Ascending aorta (tissue), 2 donors: ENCODE data around the gene INTS11. TPM values are rescaled to one million over a fixed set of nuclear protein-coding genes. Genes with fewer than 3 reads are reported as not detected.

Experiments used
- DNase-seq, 2 donors: peaks; one replicate each; pipeline ENCODE4 v3.0.0-alpha.2; 2019; ENCODE audit warnings: low spot score in 2 of 2
- H3K27ac ChIP-seq, 2 donors: fragments of 200-600 bp; sonication (generic); one replicate each; pipeline ENCODE4 v1.5.1; 2016 to 2017; ENCODE audit warnings: mild to moderate bottlenecking in 1 of 2
- H3K27me3 ChIP-seq: fragments of 200-600 bp; sonication (generic); one replicate; pipeline ENCODE4 v1.5.1; 2017
- H3K36me3 ChIP-seq, 2 donors: fragments of 200-600 bp; sonication (generic); one replicate each; pipeline ENCODE4 v1.5.1; 2016
- H3K4me1 ChIP-seq, 2 donors: fragments of 200-600 bp; sonication (generic); one replicate each; pipeline ENCODE4 v1.5.1; 2016 to 2017; ENCODE audit warnings: mild to moderate bottlenecking in 1 of 2
- H3K4me3 ChIP-seq, 2 donors: fragments of 200-600 bp; sonication (generic); one replicate each; pipeline ENCODE4 v1.5.1; 2016 to 2017; ENCODE audit warnings: mild to moderate bottlenecking in 1 of 2
- H3K9me3 ChIP-seq, 2 donors: fragments of 200-600 bp; sonication (generic); one replicate each; pipeline ENCODE4 v1.5.1; 2016
- intact Hi-C: fragments of 100-400 bp; cut with DNase I; formaldehyde crosslinking; loops from one replicate; pipeline ENCODE4 v1.15.1; 2023
- total RNA-seq: library from RNA; depleted of rRNA; stranded (reverse); fragments of >200 nt; gene quantifications from one replicate; pipeline ENCODE4 v1.1.0, GENCODE V29; 2016
- TF ChIP-seq, protein P1 (sequence below), 3 experiments: fragments of 200-600 bp in 2 of 3; fragments of 450-650 bp in 1 of 3; sonication (generic) in 2 of 3; IDR thresholded peaks; one replicate each; pipeline ENCODE4 v1.5.1; 2016 to 2019; ENCODE audit warnings: antibody characterized with exemption in 3 of 3, mild to moderate bottlenecking in 1 of 3, moderate library complexity in 1 of 3

Gene INTS11
- total RNA-seq, 1 donor from 2014 or later = 214 TPM

DNA sequence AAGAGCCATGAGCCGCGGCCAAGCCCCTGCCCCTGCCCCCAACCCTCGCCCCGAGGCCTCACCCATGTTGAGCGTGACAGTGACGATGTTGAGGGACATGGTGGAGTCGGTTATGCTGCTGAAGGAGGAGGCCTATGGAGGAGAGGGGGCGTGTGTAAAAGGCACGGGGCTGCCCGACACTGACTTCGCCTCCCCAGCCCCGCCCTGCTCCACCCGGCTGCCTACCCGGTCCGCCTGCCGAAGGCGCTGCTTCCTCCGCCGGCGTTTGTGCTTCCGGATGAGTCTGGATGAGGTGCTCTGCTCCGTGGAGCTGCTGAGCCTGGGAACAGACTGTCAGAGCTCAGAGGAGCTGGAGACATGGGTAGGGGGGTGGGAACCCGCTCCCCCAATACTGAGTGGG, 15.7 kb upstream of the INTS11 start:
- Histone ChIP-seq H3K4me1 (no peaks in the 10 kb centered on the region), H3K27ac (no peak overlapping the region), H3K4me3 (no peak overlapping the region), H3K27me3 (no peaks in the 10 kb centered on the region), H3K9me3 (no peaks in the 10 kb centered on the region), H3K36me3 (peaks cover 51 to 60% of the 10 kb centered on the region in 2 donors)
- intact Hi-C loops = no loop called here
- TF ChIP-seq, protein P1, sequence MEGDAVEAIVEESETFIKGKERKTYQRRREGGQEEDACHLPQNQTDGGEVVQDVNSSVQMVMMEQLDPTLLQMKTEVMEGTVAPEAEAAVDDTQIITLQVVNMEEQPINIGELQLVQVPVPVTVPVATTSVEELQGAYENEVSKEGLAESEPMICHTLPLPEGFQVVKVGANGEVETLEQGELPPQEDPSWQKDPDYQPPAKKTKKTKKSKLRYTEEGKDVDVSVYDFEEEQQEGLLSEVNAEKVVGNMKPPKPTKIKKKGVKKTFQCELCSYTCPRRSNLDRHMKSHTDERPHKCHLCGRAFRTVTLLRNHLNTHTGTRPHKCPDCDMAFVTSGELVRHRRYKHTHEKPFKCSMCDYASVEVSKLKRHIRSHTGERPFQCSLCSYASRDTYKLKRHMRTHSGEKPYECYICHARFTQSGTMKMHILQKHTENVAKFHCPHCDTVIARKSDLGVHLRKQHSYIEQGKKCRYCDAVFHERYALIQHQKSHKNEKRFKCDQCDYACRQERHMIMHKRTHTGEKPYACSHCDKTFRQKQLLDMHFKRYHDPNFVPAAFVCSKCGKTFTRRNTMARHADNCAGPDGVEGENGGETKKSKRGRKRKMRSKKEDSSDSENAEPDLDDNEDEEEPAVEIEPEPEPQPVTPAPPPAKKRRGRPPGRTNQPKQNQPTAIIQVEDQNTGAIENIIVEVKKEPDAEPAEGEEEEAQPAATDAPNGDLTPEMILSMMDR (IDR thresholded peaks at IDR 0.05) = no peak
- DNase-seq = no peak

DNA sequence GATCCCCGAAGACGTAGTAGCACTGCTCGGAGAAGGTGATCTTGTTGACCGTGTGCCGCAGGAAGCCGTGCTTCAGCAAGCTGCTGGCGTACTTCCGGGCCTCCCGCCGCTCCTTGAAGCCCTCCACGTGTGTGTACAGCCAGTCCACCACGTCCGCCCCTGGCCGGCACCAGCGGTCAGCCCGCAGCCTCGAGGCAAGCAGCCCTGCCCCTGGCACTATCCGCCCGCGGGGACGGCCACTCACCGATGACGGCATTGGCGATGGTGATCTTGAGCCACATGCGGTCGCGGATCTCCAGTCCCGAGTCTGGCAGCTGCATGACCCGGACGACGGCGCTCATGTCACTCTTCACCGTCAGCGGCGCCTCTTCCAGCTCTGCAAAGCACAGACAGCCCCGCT, 13.8 kb upstream of the INTS11 start:
- DNase-seq = no peak
- Histone ChIP-seq H3K27ac (no peak overlapping the region), H3K36me3 (peaks cover 51 to 60% of the 10 kb centered on the region in 2 donors), H3K4me3 (no peak overlapping the region), H3K9me3 (no peaks in the 10 kb centered on the region), H3K27me3 (no peaks in the 10 kb centered on the region), H3K4me1 (no peaks in the 10 kb centered on the region)
- intact Hi-C loops = no loop called here
- TF ChIP-seq, protein P1 (IDR thresholded peaks at IDR 0.05) = no peak

DNA sequence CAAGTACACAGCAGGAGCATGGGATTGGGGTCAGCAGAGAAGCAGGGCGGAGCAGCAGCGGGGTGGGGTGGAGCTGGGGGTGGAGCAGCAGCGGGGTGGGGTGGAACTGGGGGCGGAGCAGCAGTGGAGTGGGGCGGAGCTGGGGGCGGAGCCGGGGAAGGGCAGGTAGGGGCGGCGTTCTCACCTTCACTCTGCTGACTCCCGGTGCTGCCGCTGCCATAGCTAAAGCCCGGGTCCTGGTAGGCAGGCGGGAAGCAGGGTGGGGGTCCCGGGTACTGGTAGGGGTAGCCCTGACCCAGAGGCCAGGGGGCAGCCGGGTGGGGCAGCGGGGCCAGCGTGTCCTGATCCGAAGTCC, 13.3 kb upstream of the INTS11 start:
- DNase-seq = no peak
- intact Hi-C loops = no loop called here
- Histone ChIP-seq H3K36me3 (peaks cover 51 to 60% of the 10 kb centered on the region in 2 donors), H3K4me3 (no peak overlapping the region), H3K27me3 (no peaks in the 10 kb centered on the region), H3K27ac (no peak overlapping the region), H3K9me3 (no peaks in the 10 kb centered on the region), H3K4me1 (no peaks in the 10 kb centered on the region)
- TF ChIP-seq, protein P1 (IDR thresholded peaks at IDR 0.05) = no peak

DNA sequence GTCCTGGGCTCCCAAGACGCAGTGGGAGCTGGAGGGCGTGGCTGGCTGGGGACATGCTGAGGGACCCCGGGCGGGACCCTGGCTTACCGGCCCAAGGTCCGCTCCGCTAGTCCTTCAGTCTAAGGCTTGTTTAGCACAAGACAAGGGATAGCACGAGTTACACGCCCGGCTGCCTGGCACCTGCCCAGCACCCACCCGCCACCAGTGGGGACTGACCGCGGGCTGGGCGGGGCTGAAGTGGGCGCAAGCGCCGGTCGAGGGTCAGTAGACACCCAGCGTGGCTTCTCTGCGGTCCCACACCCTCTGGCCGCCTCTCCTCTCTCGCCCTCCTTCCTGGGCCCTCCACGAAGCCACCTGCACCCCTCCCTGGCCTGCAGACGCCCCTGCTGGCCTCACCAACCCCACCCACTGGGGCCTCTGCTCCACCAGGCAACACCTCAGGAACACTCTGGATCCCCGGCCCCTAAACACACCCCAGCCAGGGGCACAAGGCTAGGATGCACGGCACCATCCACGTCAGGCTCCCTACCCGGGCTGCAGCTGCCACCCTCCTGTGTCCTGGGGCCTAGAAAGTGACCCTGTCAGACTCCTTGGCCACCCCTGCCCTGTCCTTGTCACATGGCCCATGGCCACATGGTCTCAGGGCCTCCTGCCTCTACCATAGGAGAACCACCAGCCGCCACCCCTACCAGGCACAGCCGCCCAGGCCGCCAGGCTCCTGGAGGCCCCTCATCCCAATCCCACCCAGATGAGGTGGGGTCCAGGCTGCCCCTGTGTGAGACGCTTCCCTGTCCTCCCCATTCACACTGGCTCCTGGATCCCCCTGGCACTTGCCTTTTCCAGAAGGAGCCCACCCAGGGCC, 12.7 kb upstream of the INTS11 start:
- no peaks in the 10 kb centered on the region for H3K27me3 ChIP-seq
- TF ChIP-seq, protein P1 (IDR thresholded peaks at IDR 0.05) = no peak
- no peaks in the 10 kb centered on the region for H3K9me3 ChIP-seq
- H3K36me3 ChIP-seq = peaks cover 49 to 60% of the 10 kb centered on the region in 2 donors
- no peak overlapping the region for H3K27ac ChIP-seq
- no peaks in the 10 kb centered on the region for H3K4me1 ChIP-seq
- intact Hi-C loops = no loop called here
- no peak for DNase-seq
- no peak overlapping the region for H3K4me3 ChIP-seq

DNA sequence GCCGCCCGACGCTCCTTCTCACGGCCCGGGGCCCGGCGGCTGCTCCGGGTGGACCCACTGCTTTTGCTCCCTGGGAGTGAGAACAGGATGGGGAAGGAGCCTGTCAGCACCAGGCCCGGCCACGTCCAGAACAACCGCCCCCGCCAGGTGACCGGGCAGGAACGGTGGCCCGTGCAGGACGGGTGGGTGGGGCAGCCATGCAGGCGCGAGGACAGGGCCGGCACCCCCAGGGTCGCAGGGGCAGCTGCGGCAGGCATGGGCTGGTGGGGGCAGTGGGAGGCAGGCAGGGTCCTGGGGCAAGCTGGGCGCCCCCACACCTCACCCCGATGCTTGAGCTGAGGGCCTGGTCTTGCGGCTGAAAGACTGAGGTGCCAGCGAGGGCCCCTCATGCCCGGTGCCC, 12.0 kb upstream of the INTS11 start:
- TF ChIP-seq, protein P1 (IDR thresholded peaks at IDR 0.05) = no peak
- no peak overlapping the region for H3K27ac ChIP-seq
- H3K4me1 ChIP-seq = no peaks in the 10 kb centered on the region
- DNase-seq = no peak
- H3K9me3 ChIP-seq = no peaks in the 10 kb centered on the region
- H3K36me3 ChIP-seq = peaks cover 42 to 55% of the 10 kb centered on the region in 2 donors
- intact Hi-C loops = no loop called here
- H3K4me3 ChIP-seq = no peak overlapping the region
- no peaks in the 10 kb centered on the region for H3K27me3 ChIP-seq
